Fibroblast of skin of left biceps (primary cell): ENCODE results near the gene CSMD2.

ENCODE experiments used
- DNase-seq, 2 experiments: peaks; one replicate each; pipeline ENCODE4 v3.0.0-alpha.2; 2013; ENCODE audit warnings: low read depth in 2 of 2

Gene CSMD2

GRCh38 chr1:33903210-33903589 lies 261.8 kb downstream of the CSMD2 start:
- no peak for DNase-seq

GRCh38 chr1:33902486-33903209 lies 262.4 kb downstream of the CSMD2 start:
- DNase-seq: no peak

- no peak for DNase-seq
Observed at GRCh38 chr1:33899746-33900145, 265.3 kb downstream of the CSMD2 start.

GRCh38 chr1:33898881-33899280 lies 266.1 kb downstream of the CSMD2 start:
- no peak for DNase-seq

GRCh38 chr1:33898406-33898805 lies 266.6 kb downstream of the CSMD2 start:
- DNase-seq: no peak

GRCh38 chr1:33897092-33897725 lies 267.8 kb downstream of the CSMD2 start:
- DNase-seq: no peak

GRCh38 chr1:33895976-33896375 lies 269.1 kb downstream of the CSMD2 start:
- no peak for DNase-seq

- no peak for DNase-seq
Observed at GRCh38 chr1:33895396-33895795, 269.6 kb downstream of the CSMD2 start.

GRCh38 chr1:33893147-33893830 lies 271.7 kb downstream of the CSMD2 start:
- DNase-seq: peak; percentile 86

- DNase-seq: no peak
Observed at GRCh38 chr1:33886496-33886895, 278.5 kb downstream of the CSMD2 start.

GRCh38 chr1:33880305-33880704 lies 284.7 kb downstream of the CSMD2 start:
- no peak for DNase-seq

GRCh38 chr1:33878392-33878791 lies 286.6 kb downstream of the CSMD2 start:
- no peak for DNase-seq

- peak; percentile 92 to 93 for DNase-seq
Observed at GRCh38 chr1:33876970-33877650, 287.9 kb downstream of the CSMD2 start.

- no peak for DNase-seq
Observed at GRCh38 chr1:33875862-33876261, 289.2 kb downstream of the CSMD2 start.

GRCh38 chr1:33874636-33875035 lies 290.4 kb downstream of the CSMD2 start:
- DNase-seq: no peak

- DNase-seq: no peak
Observed at GRCh38 chr1:33872683-33873082, 292.3 kb downstream of the CSMD2 start.

GRCh38 chr1:33872275-33872674 lies 292.8 kb downstream of the CSMD2 start:
- no peak for DNase-seq

- DNase-seq: no peak
Observed at GRCh38 chr1:33867684-33868083, 297.3 kb downstream of the CSMD2 start.

- DNase-seq: peak; percentile 84 to 86
Observed at GRCh38 chr1:33866281-33866680, 298.7 kb downstream of the CSMD2 start.

- DNase-seq: no peak
Observed at GRCh38 chr1:33864460-33865389, 300.3 kb downstream of the CSMD2 start.

- DNase-seq: no peak
Observed at GRCh38 chr1:33863779-33864178, 301.3 kb downstream of the CSMD2 start, which contains the start of gene HMGB4. HMGB4 (plus strand) TSS chr1:33864079; CDS start chr1:33864192, 113 bp downstream.
